Measurements from ENCODE around the gene SHANK2.

Gene SHANK2

DNA sequence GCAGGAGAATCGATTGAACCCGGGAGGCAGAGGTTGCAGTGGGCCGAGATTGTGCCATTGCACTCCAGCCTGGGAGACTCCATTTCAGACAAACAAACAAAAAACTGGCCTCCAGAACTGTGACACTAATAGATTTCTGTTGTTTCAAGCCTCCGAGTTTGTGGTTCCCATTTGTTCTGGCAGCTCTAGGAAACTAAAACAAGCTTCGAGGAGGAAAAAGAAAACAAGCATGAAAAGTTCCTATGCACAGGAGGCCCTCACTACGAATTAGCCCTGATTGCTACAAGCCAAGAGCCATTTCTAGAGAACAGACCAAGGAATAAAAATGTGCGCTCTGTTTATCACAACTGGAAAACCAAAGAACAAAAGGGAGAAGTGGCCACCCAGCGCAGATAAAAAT is 47.8 kb upstream of the SHANK2 start:
- no peaks in the 10 kb centered on the region for H3K4me1 ChIP-seq (ENCODE audit: insufficient read depth, low read length, severe bottlenecking)
- no peak overlapping the region for H3K4me3 ChIP-seq (ENCODE audit: low read depth, low read length, poor library complexity, severe bottlenecking)
- no peak overlapping the region for H3K4me2 ChIP-seq (ENCODE audit: low read length)
- H2AFZ ChIP-seq (ENCODE audit: low read length): no peak overlapping the region
- H3K27me3 ChIP-seq (ENCODE audit: insufficient read depth, low read length): no peaks in the 10 kb centered on the region
- H3K9ac ChIP-seq (ENCODE audit: low read length): no peak overlapping the region
- TF ChIP-seq, protein P1, sequence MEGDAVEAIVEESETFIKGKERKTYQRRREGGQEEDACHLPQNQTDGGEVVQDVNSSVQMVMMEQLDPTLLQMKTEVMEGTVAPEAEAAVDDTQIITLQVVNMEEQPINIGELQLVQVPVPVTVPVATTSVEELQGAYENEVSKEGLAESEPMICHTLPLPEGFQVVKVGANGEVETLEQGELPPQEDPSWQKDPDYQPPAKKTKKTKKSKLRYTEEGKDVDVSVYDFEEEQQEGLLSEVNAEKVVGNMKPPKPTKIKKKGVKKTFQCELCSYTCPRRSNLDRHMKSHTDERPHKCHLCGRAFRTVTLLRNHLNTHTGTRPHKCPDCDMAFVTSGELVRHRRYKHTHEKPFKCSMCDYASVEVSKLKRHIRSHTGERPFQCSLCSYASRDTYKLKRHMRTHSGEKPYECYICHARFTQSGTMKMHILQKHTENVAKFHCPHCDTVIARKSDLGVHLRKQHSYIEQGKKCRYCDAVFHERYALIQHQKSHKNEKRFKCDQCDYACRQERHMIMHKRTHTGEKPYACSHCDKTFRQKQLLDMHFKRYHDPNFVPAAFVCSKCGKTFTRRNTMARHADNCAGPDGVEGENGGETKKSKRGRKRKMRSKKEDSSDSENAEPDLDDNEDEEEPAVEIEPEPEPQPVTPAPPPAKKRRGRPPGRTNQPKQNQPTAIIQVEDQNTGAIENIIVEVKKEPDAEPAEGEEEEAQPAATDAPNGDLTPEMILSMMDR (IDR thresholded peaks at IDR 0.05; ENCODE audit: low read length): no peak
- TF ChIP-seq EZH2 (IDR thresholded peaks at IDR 0.05; ENCODE audit: borderline replicate concordance, low read length): no peak
- no peaks in the 10 kb centered on the region for H3F3A ChIP-seq (ENCODE audit: insufficient read depth, low read length)
- no peaks in the 10 kb centered on the region for H4K20me1 ChIP-seq (ENCODE audit: insufficient read depth, low read length)
- no peaks in the 10 kb centered on the region for H3K79me2 ChIP-seq (ENCODE audit: insufficient read depth, low read length)
- no peak overlapping the region for H3K27ac ChIP-seq (ENCODE audit: low read depth, low read length, poor library complexity, severe bottlenecking)
- no peaks in the 10 kb centered on the region for H3K9me3 ChIP-seq (ENCODE audit: low read length)
- H3K9me2 ChIP-seq (ENCODE audit: low read depth, low read length): no peaks in the 10 kb centered on the region
- H3K36me3 ChIP-seq (ENCODE audit: insufficient read depth, low read length): no peaks in the 10 kb centered on the region

- no peaks in the 10 kb centered on the region for H3F3A ChIP-seq (ENCODE audit: insufficient read depth, low read length)
- TF ChIP-seq, protein P1 (IDR thresholded peaks at IDR 0.05; ENCODE audit: low read length): no peak
- TF ChIP-seq EZH2 (IDR thresholded peaks at IDR 0.05; ENCODE audit: borderline replicate concordance, low read length): no peak
- no peaks in the 10 kb centered on the region for H3K9me2 ChIP-seq (ENCODE audit: low read depth, low read length)
- H3K9ac ChIP-seq (ENCODE audit: low read length): no peak overlapping the region
- H3K4me1 ChIP-seq (ENCODE audit: insufficient read depth, low read length, severe bottlenecking): no peaks in the 10 kb centered on the region
- no peaks in the 10 kb centered on the region for H3K79me2 ChIP-seq (ENCODE audit: insufficient read depth, low read length)
- H3K4me2 ChIP-seq (ENCODE audit: low read length): no peak overlapping the region
- H4K20me1 ChIP-seq (ENCODE audit: insufficient read depth, low read length): no peaks in the 10 kb centered on the region
- no peaks in the 10 kb centered on the region for H3K36me3 ChIP-seq (ENCODE audit: insufficient read depth, low read length)
- H3K27ac ChIP-seq (ENCODE audit: low read depth, low read length, poor library complexity, severe bottlenecking): no peak overlapping the region
- H2AFZ ChIP-seq (ENCODE audit: low read length): no peak overlapping the region
- no peaks in the 10 kb centered on the region for H3K27me3 ChIP-seq (ENCODE audit: insufficient read depth, low read length)
- H3K4me3 ChIP-seq (ENCODE audit: low read depth, low read length, poor library complexity, severe bottlenecking): no peak overlapping the region
- H3K9me3 ChIP-seq (ENCODE audit: low read length): no peaks in the 10 kb centered on the region
These were observed 46.4 kb upstream of the SHANK2 start for GRCh38 chr11:71298761-71299181.

DNA sequence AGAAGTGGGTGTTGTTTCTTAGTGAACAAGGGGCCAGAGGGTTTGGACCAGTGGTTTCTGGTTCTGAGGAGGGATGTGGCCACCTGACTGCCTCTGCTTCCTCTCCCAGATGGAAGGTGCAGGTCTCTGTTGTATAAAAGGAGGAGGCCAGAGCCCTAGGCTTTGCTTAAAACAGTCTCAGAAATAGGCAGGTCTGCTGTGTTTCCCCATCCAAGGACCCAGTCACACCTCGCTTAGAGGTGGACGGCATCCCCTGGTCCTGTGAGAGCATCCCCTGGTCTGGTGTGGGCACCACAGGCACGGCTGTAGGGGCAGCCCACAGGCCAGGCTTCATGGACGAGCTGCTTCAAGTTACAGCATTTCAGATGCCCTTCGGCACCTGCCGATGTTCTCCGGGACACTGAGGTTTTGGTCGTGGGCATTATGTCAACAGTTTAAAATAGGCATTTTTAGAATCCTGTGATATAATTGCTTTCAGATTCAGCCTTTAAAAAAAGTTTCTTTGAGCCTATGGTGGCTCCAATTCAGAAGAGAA is 45.7 kb upstream of the SHANK2 start:
- no peaks in the 10 kb centered on the region for H3K79me2 ChIP-seq (ENCODE audit: insufficient read depth, low read length)
- H3K9me3 ChIP-seq (ENCODE audit: low read length): no peaks in the 10 kb centered on the region
- no peak overlapping the region for H2AFZ ChIP-seq (ENCODE audit: low read length)
- no peaks in the 10 kb centered on the region for H4K20me1 ChIP-seq (ENCODE audit: insufficient read depth, low read length)
- H3K4me1 ChIP-seq (ENCODE audit: insufficient read depth, low read length, severe bottlenecking): no peaks in the 10 kb centered on the region
- H3K9ac ChIP-seq (ENCODE audit: low read length): no peak overlapping the region
- no peaks in the 10 kb centered on the region for H3K9me2 ChIP-seq (ENCODE audit: low read depth, low read length)
- no peak overlapping the region for H3K4me2 ChIP-seq (ENCODE audit: low read length)
- TF ChIP-seq, protein P1 (IDR thresholded peaks at IDR 0.05; ENCODE audit: low read length): no peak
- no peak for TF ChIP-seq EZH2 (IDR thresholded peaks at IDR 0.05; ENCODE audit: borderline replicate concordance, low read length)
- H3K27ac ChIP-seq (ENCODE audit: low read depth, low read length, poor library complexity, severe bottlenecking): no peak overlapping the region
- H3K4me3 ChIP-seq (ENCODE audit: low read depth, low read length, poor library complexity, severe bottlenecking): no peak overlapping the region
- H3F3A ChIP-seq (ENCODE audit: insufficient read depth, low read length): no peaks in the 10 kb centered on the region
- H3K36me3 ChIP-seq (ENCODE audit: insufficient read depth, low read length): no peaks in the 10 kb centered on the region
- H3K27me3 ChIP-seq (ENCODE audit: insufficient read depth, low read length): no peaks in the 10 kb centered on the region

Measured in OCI-LY1 (cell line).